ENCODE data around the gene FATE1.
A peak's percentile ranks its signal among the peaks of the same experiment; 100 is the strongest.

FATE1 gene
- 0 reads per million in 3 donors for total RNA-seq

GRCh38 chrX:151715752-151716151 lies at the start of gene FATE1:
FATE1 (plus strand) TSS chrX:151716035; CDS start chrX:151716120, 85 bp downstream.
- Histone ChIP-seq H3K9me3 (ENCODE audit: control insufficient read depth, low read length) (no peaks in the 10 kb centered on the region), H3K36me3 (ENCODE audit: control insufficient read depth, insufficient read depth, low read length) (no peaks in the 10 kb centered on the region), H3K4me1 (ENCODE audit: control insufficient read depth, insufficient read depth, low read length, poor library complexity, severe bottlenecking) (no peaks in the 10 kb centered on the region), H3K4me3 (ENCODE audit: insufficient read depth, low read depth, low read length, poor library complexity, severe bottlenecking) (no peak within 1 kb of the TSS), H3K27me3 (replicated peaks; ENCODE audit: control insufficient read depth, insufficient read depth, low read length, poor library complexity, severe bottlenecking) (no peaks in the 10 kb centered on the region), H3K27ac (ENCODE audit: insufficient read depth, low read length, poor library complexity, severe bottlenecking) (no peak within 1 kb of the TSS)
- DNase-seq, result no peak

DNA sequence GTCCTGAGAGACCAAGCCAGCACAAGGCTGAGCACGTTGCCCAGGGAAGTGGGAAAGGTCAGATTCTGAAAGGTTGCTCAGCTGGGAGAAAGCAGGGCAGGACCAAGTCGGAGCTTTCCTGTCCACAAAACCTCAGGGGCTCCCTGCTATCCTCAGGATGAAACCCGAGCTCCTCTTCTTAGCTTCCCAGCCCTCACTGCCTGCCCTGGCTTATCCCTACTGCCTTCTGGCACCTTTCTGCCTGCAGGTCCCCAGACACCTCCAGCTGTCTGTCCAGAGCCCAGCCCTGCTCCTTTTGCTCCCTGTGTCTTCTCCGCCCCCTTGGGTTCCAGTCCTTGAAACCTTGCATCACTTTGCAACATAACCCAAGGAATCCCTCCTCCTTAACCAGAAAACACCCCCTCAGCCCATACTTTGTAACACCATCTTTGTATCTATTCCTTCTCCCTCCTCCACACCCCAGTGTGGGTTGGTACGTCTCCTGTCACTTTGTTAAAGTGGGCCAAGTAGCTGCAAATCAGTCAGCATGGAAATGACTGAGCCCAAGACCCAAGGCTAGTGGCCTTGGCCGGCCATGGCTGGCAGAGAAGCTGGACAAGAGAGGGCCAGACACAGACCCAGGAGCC lies 40.6 kb upstream of the FATE1 start:
- DNase-seq, result no peak
- H3K27me3 ChIP-seq (replicated peaks; ENCODE audit: control insufficient read depth, insufficient read depth, low read length, poor library complexity, severe bottlenecking), result no peaks in the 10 kb centered on the region
- H3K4me3 ChIP-seq (ENCODE audit: insufficient read depth, low read depth, low read length, poor library complexity, severe bottlenecking), result no peak overlapping the region
- no peaks in the 10 kb centered on the region for H3K9me3 ChIP-seq (ENCODE audit: control insufficient read depth, low read length)
- H3K27ac ChIP-seq (ENCODE audit: insufficient read depth, low read length, poor library complexity, severe bottlenecking), result no peak overlapping the region
- no peaks in the 10 kb centered on the region for H3K4me1 ChIP-seq (ENCODE audit: control insufficient read depth, insufficient read depth, low read length, poor library complexity, severe bottlenecking)
- no peaks in the 10 kb centered on the region for H3K36me3 ChIP-seq (ENCODE audit: control insufficient read depth, insufficient read depth, low read length)

GRCh38 chrX:151676196-151676595 lies 39.6 kb upstream of the FATE1 start:
- no peaks in the 10 kb centered on the region for H3K36me3 ChIP-seq (ENCODE audit: control insufficient read depth, insufficient read depth, low read length)
- H3K9me3 ChIP-seq (ENCODE audit: control insufficient read depth, low read length), result no peaks in the 10 kb centered on the region
- H3K4me1 ChIP-seq (ENCODE audit: control insufficient read depth, insufficient read depth, low read length, poor library complexity, severe bottlenecking), result no peaks in the 10 kb centered on the region
- H3K4me3 ChIP-seq (ENCODE audit: insufficient read depth, low read depth, low read length, poor library complexity, severe bottlenecking), result no peak overlapping the region
- DNase-seq, result no peak
- H3K27me3 ChIP-seq (replicated peaks; ENCODE audit: control insufficient read depth, insufficient read depth, low read length, poor library complexity, severe bottlenecking), result no peaks in the 10 kb centered on the region
- H3K27ac ChIP-seq (ENCODE audit: insufficient read depth, low read length, poor library complexity, severe bottlenecking), result no peak overlapping the region

GRCh38 chrX:151679798-151680402 lies 35.9 kb upstream of the FATE1 start:
- Histone ChIP-seq H3K27me3 (replicated peaks; ENCODE audit: control insufficient read depth, insufficient read depth, low read length, poor library complexity, severe bottlenecking) (no peaks in the 10 kb centered on the region), H3K36me3 (ENCODE audit: control insufficient read depth, insufficient read depth, low read length) (no peaks in the 10 kb centered on the region), H3K4me1 (ENCODE audit: control insufficient read depth, insufficient read depth, low read length, poor library complexity, severe bottlenecking) (no peaks in the 10 kb centered on the region), H3K9me3 (ENCODE audit: control insufficient read depth, low read length) (no peaks in the 10 kb centered on the region), H3K4me3 (ENCODE audit: insufficient read depth, low read depth, low read length, poor library complexity, severe bottlenecking) (no peak overlapping the region), H3K27ac (ENCODE audit: insufficient read depth, low read length, poor library complexity, severe bottlenecking) (no peak overlapping the region)
- DNase-seq, result no peak

DNA sequence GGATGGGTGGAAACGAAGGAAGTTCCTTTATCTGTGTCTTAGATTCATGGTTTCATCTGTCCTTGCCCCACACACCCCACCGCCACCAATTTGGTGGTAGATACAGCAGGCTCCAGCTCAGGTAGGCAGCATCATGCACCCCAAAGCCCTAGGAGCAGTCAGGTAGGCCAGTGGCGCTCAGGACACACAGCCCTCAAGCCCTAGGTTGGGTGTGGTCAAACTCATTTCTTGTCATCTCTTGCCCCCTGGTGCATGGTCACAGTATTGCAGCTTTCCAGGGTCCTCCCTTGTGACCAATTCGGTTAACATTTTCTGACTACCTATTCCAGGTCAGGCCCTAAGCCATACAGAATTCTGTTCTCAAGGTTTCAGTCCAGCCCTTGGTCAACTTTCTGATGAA lies 35.0 kb upstream of the FATE1 start:
- no peak overlapping the region for H3K27ac ChIP-seq (ENCODE audit: insufficient read depth, low read length, poor library complexity, severe bottlenecking)
- no peaks in the 10 kb centered on the region for H3K36me3 ChIP-seq (ENCODE audit: control insufficient read depth, insufficient read depth, low read length)
- H3K9me3 ChIP-seq (ENCODE audit: control insufficient read depth, low read length), result no peaks in the 10 kb centered on the region
- no peaks in the 10 kb centered on the region for H3K27me3 ChIP-seq (replicated peaks; ENCODE audit: control insufficient read depth, insufficient read depth, low read length, poor library complexity, severe bottlenecking)
- DNase-seq, result peak; percentile 6 to 31 (median 6)
- no peaks in the 10 kb centered on the region for H3K4me1 ChIP-seq (ENCODE audit: control insufficient read depth, insufficient read depth, low read length, poor library complexity, severe bottlenecking)
- H3K4me3 ChIP-seq (ENCODE audit: insufficient read depth, low read depth, low read length, poor library complexity, severe bottlenecking), result no peak overlapping the region

DNA sequence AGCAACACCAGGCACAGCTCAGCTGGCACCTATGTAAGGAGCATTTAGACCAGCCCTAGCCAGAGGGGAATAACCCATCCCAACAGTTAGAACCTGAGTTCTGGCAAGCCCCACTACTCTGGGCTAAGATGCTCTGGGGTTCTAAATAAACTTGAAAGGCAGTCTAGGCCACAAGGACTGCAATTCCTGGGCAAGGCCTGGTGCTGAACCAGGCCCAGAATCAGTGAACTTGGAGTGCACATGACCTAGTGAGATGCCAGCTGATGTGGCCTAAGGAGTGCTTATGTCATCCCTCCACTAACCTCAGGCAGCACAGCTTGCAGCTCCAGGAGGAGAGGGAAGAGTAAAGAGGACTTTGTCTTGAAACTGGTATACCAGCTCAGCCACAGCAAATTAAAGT lies 28.2 kb upstream of the FATE1 start:
- no peaks in the 10 kb centered on the region for H3K36me3 ChIP-seq (ENCODE audit: control insufficient read depth, insufficient read depth, low read length)

GRCh38 chrX:151688695-151689094 lies 27.1 kb upstream of the FATE1 start:
- H3K4me3 ChIP-seq (ENCODE audit: insufficient read depth, low read depth, low read length, poor library complexity, severe bottlenecking), result no peak overlapping the region
- no peaks in the 10 kb centered on the region for H3K9me3 ChIP-seq (ENCODE audit: control insufficient read depth, low read length)
- H3K36me3 ChIP-seq (ENCODE audit: control insufficient read depth, insufficient read depth, low read length), result no peaks in the 10 kb centered on the region
- no peak for DNase-seq
- H3K4me1 ChIP-seq (ENCODE audit: control insufficient read depth, insufficient read depth, low read length, poor library complexity, severe bottlenecking), result no peaks in the 10 kb centered on the region
- H3K27ac ChIP-seq (ENCODE audit: insufficient read depth, low read length, poor library complexity, severe bottlenecking), result no peak overlapping the region
- no peaks in the 10 kb centered on the region for H3K27me3 ChIP-seq (replicated peaks; ENCODE audit: control insufficient read depth, insufficient read depth, low read length, poor library complexity, severe bottlenecking)

More for the DNA sequence above, 28.2 kb upstream of the FATE1 start:
- H3K27ac ChIP-seq (ENCODE audit: insufficient read depth, low read length, poor library complexity, severe bottlenecking), result no peak overlapping the region
- H3K4me3 ChIP-seq (ENCODE audit: insufficient read depth, low read depth, low read length, poor library complexity, severe bottlenecking), result no peak overlapping the region
- H3K4me1 ChIP-seq (ENCODE audit: control insufficient read depth, insufficient read depth, low read length, poor library complexity, severe bottlenecking), result no peaks in the 10 kb centered on the region
- DNase-seq, result no peak
- H3K27me3 ChIP-seq (replicated peaks; ENCODE audit: control insufficient read depth, insufficient read depth, low read length, poor library complexity, severe bottlenecking), result no peaks in the 10 kb centered on the region
- H3K9me3 ChIP-seq (ENCODE audit: control insufficient read depth, low read length), result no peaks in the 10 kb centered on the region

- no peak for DNase-seq
- Histone ChIP-seq H3K4me1 (ENCODE audit: control insufficient read depth, insufficient read depth, low read length, poor library complexity, severe bottlenecking) (no peaks in the 10 kb centered on the region), H3K4me3 (ENCODE audit: insufficient read depth, low read depth, low read length, poor library complexity, severe bottlenecking) (no peak overlapping the region), H3K27me3 (replicated peaks; ENCODE audit: control insufficient read depth, insufficient read depth, low read length, poor library complexity, severe bottlenecking) (no peaks in the 10 kb centered on the region), H3K9me3 (ENCODE audit: control insufficient read depth, low read length) (no peaks in the 10 kb centered on the region), H3K27ac (ENCODE audit: insufficient read depth, low read length, poor library complexity, severe bottlenecking) (no peak overlapping the region), H3K36me3 (ENCODE audit: control insufficient read depth, insufficient read depth, low read length) (no peaks in the 10 kb centered on the region)
Measured at GRCh38 chrX:151692825-151693224, 23.0 kb upstream of the FATE1 start.

GRCh38 chrX:151694121-151694520 lies 21.7 kb upstream of the FATE1 start:
- no peak for DNase-seq
- Histone ChIP-seq H3K9me3 (ENCODE audit: control insufficient read depth, low read length) (no peaks in the 10 kb centered on the region), H3K36me3 (ENCODE audit: control insufficient read depth, insufficient read depth, low read length) (no peaks in the 10 kb centered on the region), H3K4me1 (ENCODE audit: control insufficient read depth, insufficient read depth, low read length, poor library complexity, severe bottlenecking) (no peaks in the 10 kb centered on the region), H3K27ac (ENCODE audit: insufficient read depth, low read length, poor library complexity, severe bottlenecking) (no peak overlapping the region), H3K4me3 (ENCODE audit: insufficient read depth, low read depth, low read length, poor library complexity, severe bottlenecking) (no peak overlapping the region), H3K27me3 (replicated peaks; ENCODE audit: control insufficient read depth, insufficient read depth, low read length, poor library complexity, severe bottlenecking) (no peaks in the 10 kb centered on the region)

DNA sequence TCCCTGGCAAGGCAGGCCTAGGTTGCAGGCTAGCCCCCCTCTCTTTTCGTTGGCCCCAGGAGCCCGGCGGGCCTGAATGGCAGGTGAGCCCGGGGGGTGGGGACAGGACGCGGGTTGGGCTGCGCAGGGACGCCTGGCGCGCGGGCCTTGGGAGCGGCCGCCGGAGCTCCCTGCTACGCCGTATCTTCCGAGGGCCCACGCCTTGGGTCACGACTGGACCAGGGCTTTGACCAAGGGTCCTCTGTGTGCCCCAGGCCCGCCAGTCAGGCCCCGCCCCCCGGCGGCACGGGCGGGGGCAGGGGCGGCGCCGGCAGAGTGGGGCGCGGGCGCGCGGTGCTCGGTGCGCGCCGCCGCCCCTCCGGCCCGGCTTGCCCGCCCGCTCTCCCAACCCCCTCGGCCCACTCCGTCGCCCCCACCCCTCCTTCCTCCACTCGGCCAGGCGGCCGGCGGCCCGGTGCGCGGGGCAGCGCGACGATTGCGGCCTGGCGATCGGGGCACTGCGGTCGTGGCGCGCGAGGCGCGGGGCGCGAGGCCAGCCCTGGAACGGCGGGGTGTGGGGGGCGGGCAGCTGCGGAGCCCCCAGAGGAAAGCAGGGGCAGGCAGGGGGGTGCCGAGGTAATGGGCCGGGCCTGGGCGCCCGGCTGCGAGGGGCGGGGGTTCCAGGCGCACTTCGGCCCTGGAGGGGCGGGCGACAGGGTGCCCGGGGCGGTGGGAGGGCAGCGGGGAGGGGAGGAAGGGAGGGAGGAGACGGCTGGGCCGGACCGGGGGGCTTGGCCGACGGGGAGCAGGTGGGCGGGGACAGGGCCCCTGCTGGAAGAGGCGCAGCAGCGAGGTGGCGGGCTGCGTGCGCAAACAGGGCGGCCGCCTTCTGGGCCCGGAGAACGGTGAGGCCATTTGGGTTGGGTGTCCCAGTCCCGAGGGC lies 20.9 kb upstream of the FATE1 start, which contains the start of gene PRRG3:
Gene PRRG3, plus strand, starts transcription at position 798 of the 922 bp plus-strand sequence. CDS start 3,357 bp downstream, outside the sequence.
- Histone ChIP-seq H3K27ac (ENCODE audit: insufficient read depth, low read length, poor library complexity, severe bottlenecking) (no peak within 1 kb of the TSS), H3K4me1 (ENCODE audit: control insufficient read depth, insufficient read depth, low read length, poor library complexity, severe bottlenecking) (no peaks in the 10 kb centered on the region), H3K9me3 (ENCODE audit: control insufficient read depth, low read length) (no peaks in the 10 kb centered on the region), H3K4me3 (ENCODE audit: insufficient read depth, low read depth, low read length, poor library complexity, severe bottlenecking) (no peak within 1 kb of the TSS), H3K36me3 (ENCODE audit: control insufficient read depth, insufficient read depth, low read length) (no peaks in the 10 kb centered on the region), H3K27me3 (replicated peaks; ENCODE audit: control insufficient read depth, insufficient read depth, low read length, poor library complexity, severe bottlenecking) (no peaks in the 10 kb centered on the region)
- DNase-seq, result no peak
